ENCODE measurements around the gene FRMD4A. TPM values are rescaled to one million over a fixed set of nuclear protein-coding genes. Genes with fewer than 3 reads are reported as not detected.

Gene FRMD4A
- total RNA-seq, 1 experiment from 2014 or later: 19.6 TPM

DNA sequence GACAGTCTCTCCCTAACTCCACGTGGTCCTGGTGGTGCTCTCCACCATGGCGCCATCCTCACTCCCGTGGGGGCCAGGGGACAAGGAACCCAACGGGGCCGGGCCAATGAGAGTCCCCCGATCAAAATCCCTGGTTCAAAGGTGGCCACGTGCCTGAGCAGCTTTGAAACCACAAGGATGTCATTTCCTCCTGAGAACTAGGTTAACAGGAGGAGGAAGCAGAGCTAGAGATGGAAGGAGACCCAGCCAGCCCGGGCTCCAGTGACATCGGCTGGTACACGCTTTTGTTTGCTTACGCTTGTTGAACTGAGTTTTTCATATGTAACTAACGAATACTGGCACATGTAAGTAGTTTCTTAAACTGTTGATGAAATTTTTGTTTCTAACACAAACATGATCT lies 682.3 kb downstream of the FRMD4A start:
- Histone ChIP-seq H3K4ac (ENCODE audit: low read depth, low read length) (no peak overlapping the region), H3K23me2 (ENCODE audit: insufficient read length, low read depth, low read length, poor library complexity, severe bottlenecking) (no peaks in the 10 kb centered on the region), H4K8ac (replicated peaks; ENCODE audit: insufficient read length, low read depth, low read length) (no peak overlapping the region), H3K79me1 (ENCODE audit: insufficient read depth, low read depth, low read length, poor library complexity, severe bottlenecking) (no peaks in the 10 kb centered on the region), H2BK20ac (ENCODE audit: low read depth, low read length, poor library complexity, severe bottlenecking) (no peak overlapping the region), H2BK5ac (ENCODE audit: insufficient read length, low read length) (no peak overlapping the region), H2BK120ac (ENCODE audit: low read depth, low read length, poor library complexity, severe bottlenecking) (no peak overlapping the region), H3T11ph (ENCODE audit: low read length) (no peak overlapping the region), H3K27me3 (ENCODE audit: insufficient read depth, low read length) (no peaks in the 10 kb centered on the region), H3K79me2 (ENCODE audit: insufficient read depth, low read length) (no peaks in the 10 kb centered on the region), H3K9me3 (ENCODE audit: control insufficient read depth, low read depth, low read length) (no peaks in the 10 kb centered on the region), H4K5ac (ENCODE audit: insufficient read length, low read depth, low read length) (no peak overlapping the region), H3K27ac (ENCODE audit: insufficient read length, low read depth, low read length) (no peak overlapping the region), H4K20me1 (ENCODE audit: control insufficient read depth, insufficient read depth, insufficient read length) (no peaks in the 10 kb centered on the region), H3K18ac (ENCODE audit: insufficient read length, low read depth, low read length) (no peak overlapping the region), H3K4me2 (ENCODE audit: insufficient read depth, insufficient read length, low read length) (no peak overlapping the region), H3K23ac (ENCODE audit: insufficient read length, low read depth, low read length) (no peak overlapping the region), H3K9ac (ENCODE audit: extremely low read depth, insufficient read length, low read length) (no peak overlapping the region), H2AFZ (ENCODE audit: low read length) (no peak overlapping the region), H4K91ac (ENCODE audit: insufficient read length, low read depth, low read length) (no peak overlapping the region), H2BK15ac (ENCODE audit: low read depth, low read length) (no peak overlapping the region), H3K14ac (ENCODE audit: insufficient read depth, low read length) (no peak overlapping the region), H3K4me1 (ENCODE audit: insufficient read depth, low read length) (no peaks in the 10 kb centered on the region), H3K56ac (ENCODE audit: insufficient read length, low read depth, low read length) (no peak overlapping the region), H2BK12ac (ENCODE audit: insufficient read length, low read depth, low read length) (no peak overlapping the region), H2AK5ac (ENCODE audit: insufficient read length, low read length) (no peak overlapping the region)
- H3K27me3 Mint-ChIP-seq (ENCODE audit: low read depth): no peaks in the 10 kb centered on the region
- H3K4me3 Mint-ChIP-seq: no peak overlapping the region
- H3K27ac Mint-ChIP-seq: no peak overlapping the region; a peak in 2 of 7 replicates
- H3K36me3 Mint-ChIP-seq (ENCODE audit: insufficient read depth in 1 of 3, low read depth in 3 of 3): peaks cover 22 to 39% (median 30%) of the 10 kb centered on the region in 3 experiments
- WGBS (ENCODE audit: extremely low coverage, insufficient read length, low lambda C conversion rate): no CpG with 5 or more reads among the region's 12 CpGs
- H3K4me1 Mint-ChIP-seq: peaks cover 0 to 7% of the 10 kb centered on the region in 2 experiments; a peak in 1 of 4 replicates
- no peak for DNase-seq
- TF ChIP-seq, protein P1, sequence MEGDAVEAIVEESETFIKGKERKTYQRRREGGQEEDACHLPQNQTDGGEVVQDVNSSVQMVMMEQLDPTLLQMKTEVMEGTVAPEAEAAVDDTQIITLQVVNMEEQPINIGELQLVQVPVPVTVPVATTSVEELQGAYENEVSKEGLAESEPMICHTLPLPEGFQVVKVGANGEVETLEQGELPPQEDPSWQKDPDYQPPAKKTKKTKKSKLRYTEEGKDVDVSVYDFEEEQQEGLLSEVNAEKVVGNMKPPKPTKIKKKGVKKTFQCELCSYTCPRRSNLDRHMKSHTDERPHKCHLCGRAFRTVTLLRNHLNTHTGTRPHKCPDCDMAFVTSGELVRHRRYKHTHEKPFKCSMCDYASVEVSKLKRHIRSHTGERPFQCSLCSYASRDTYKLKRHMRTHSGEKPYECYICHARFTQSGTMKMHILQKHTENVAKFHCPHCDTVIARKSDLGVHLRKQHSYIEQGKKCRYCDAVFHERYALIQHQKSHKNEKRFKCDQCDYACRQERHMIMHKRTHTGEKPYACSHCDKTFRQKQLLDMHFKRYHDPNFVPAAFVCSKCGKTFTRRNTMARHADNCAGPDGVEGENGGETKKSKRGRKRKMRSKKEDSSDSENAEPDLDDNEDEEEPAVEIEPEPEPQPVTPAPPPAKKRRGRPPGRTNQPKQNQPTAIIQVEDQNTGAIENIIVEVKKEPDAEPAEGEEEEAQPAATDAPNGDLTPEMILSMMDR (conservative IDR thresholded peaks at IDR 0.05): no peak
- no peaks in the 10 kb centered on the region; a peak in 1 of 5 replicates for H3K9me3 Mint-ChIP-seq

All from H9 (cell line).